MM.1S (cell line): ENCODE results near the gene OVOL2.

Source experiments
- DNase-seq: peaks from one replicate; pipeline ENCODE4 v3.0.0-alpha.2; 2015
- H2AFZ ChIP-seq: fragments of 300-600 bp; sonication (generic); 2 replicates; pipeline ENCODE4 v1.6.0; 2016; ENCODE audit warnings: antibody characterized with exemption, low read length
- H3F3A ChIP-seq: fragments of 300-600 bp; sonication (generic); 2 replicates; pipeline ENCODE4 v1.6.1; 2016; ENCODE audit warnings: mild to moderate bottlenecking, antibody characterized with exemption, low read length, moderate library complexity, mixed read lengths; ENCODE audit not compliant: insufficient read depth
- H3K27ac ChIP-seq: fragments of 300-600 bp; sonication (generic); 2 replicates; pipeline ENCODE4 v1.5.1; 2016; ENCODE audit warnings: mild to moderate bottlenecking, low read length
- H3K27me3 ChIP-seq: fragments of 300-600 bp; sonication (generic); replicated peaks from 2 replicates; pipeline ENCODE4 v1.6.0; 2016; ENCODE audit warnings: low read length; ENCODE audit not compliant: insufficient read depth
- H3K36me3 ChIP-seq: fragments of 300-600 bp; sonication (generic); replicated peaks from 2 replicates; pipeline ENCODE4 v1.6.1; 2016; ENCODE audit warnings: mild to moderate bottlenecking, low read length, mixed read lengths; ENCODE audit not compliant: insufficient read depth
- H3K4me1 ChIP-seq: fragments of 300-600 bp; sonication (generic); 2 replicates; pipeline ENCODE4 v1.6.1; 2016; ENCODE audit warnings: low read length, mixed read lengths
- H3K4me2 ChIP-seq: fragments of 300-600 bp; sonication (generic); 2 replicates; pipeline ENCODE4 v1.6.0; 2016; ENCODE audit warnings: low read depth, low read length
- H3K4me3 ChIP-seq: fragments of 300-600 bp; sonication (generic); 2 replicates; pipeline ENCODE4 v1.5.1; 2016; ENCODE audit warnings: low read length, mixed read lengths
- H3K79me2 ChIP-seq: fragments of 300-600 bp; sonication (generic); 2 replicates; pipeline ENCODE4 v1.6.1; 2016; ENCODE audit warnings: mixed run types, low read length, mixed read lengths
- H3K9ac ChIP-seq: fragments of 300-600 bp; sonication (generic); 2 replicates; pipeline ENCODE4 v1.6.1; 2016; ENCODE audit warnings: low read length, mixed read lengths
- H3K9me2 ChIP-seq: fragments of 300-600 bp; sonication (generic); replicated peaks from 2 replicates; pipeline ENCODE4 v1.6.1; 2016; ENCODE audit warnings: mild to moderate bottlenecking, low read length, mixed read lengths; ENCODE audit not compliant: insufficient read depth
- H3K9me3 ChIP-seq: fragments of 300-600 bp; sonication (generic); replicated peaks from 2 replicates; pipeline ENCODE4 v1.6.1; 2016; ENCODE audit warnings: mild to moderate bottlenecking, low read length, mixed read lengths; ENCODE audit not compliant: insufficient read depth
- H4K20me1 ChIP-seq: fragments of 300-600 bp; sonication (generic); 2 replicates; pipeline ENCODE4 v1.6.1; 2016; ENCODE audit warnings: mild to moderate bottlenecking, low read length, moderate library complexity, mixed read lengths; ENCODE audit not compliant: insufficient read depth
- CTCF ChIP-seq: fragments of 300-600 bp; sonication (generic); IDR thresholded peaks from 2 replicates; pipeline ENCODE4 v1.5.1; 2016; ENCODE audit warnings: antibody characterized with exemption, low read length, mixed read lengths
- EZH2 ChIP-seq: fragments of 300-600 bp; sonication (generic); optimal IDR thresholded peaks from 2 replicates; pipeline ENCODE3; 2017; ENCODE audit warnings: low read depth, mild to moderate bottlenecking, antibody characterized with exemption, low read length, mixed read lengths
- EZH2phosphoT487 ChIP-seq: fragments of 300-600 bp; sonication (generic); IDR thresholded peaks from 2 replicates; pipeline ENCODE4 v1.6.1; 2018; ENCODE audit warnings: antibody characterized with exemption, low read length

OVOL2 gene

GRCh38 chr20:18041462-18041861 is 16.3 kb downstream of the OVOL2 start:
- no peak for DNase-seq
- no peaks in the 10 kb centered on the region for H3K9me3 ChIP-seq

GRCh38 chr20:18039063-18039462 is 18.7 kb downstream of the OVOL2 start:
- no peak overlapping the region for H3K9ac ChIP-seq
- H3F3A ChIP-seq: no peaks in the 10 kb centered on the region
- H3K9me2 ChIP-seq: no peaks in the 10 kb centered on the region
- H3K27ac ChIP-seq: no peak overlapping the region
- H3K36me3 ChIP-seq: no peaks in the 10 kb centered on the region
- no peak overlapping the region for H3K4me2 ChIP-seq
- no peak overlapping the region for H3K4me3 ChIP-seq
- no peaks in the 10 kb centered on the region for H3K4me1 ChIP-seq
- no peaks in the 10 kb centered on the region for H3K79me2 ChIP-seq
- H3K27me3 ChIP-seq: no peaks in the 10 kb centered on the region
- DNase-seq: no peak
- TF ChIP-seq EZH2: no peak
- no peak for TF ChIP-seq CTCF
- no peak for TF ChIP-seq EZH2phosphoT487
- no peak overlapping the region for H2AFZ ChIP-seq
- H3K9me3 ChIP-seq: no peaks in the 10 kb centered on the region
- H4K20me1 ChIP-seq: no peaks in the 10 kb centered on the region

More at GRCh38 chr20:18041462-18041861, 16.3 kb downstream of the OVOL2 start:
- peaks cover 9% of the 10 kb centered on the region; the same call in 1 of the 2 replicates for H3K79me2 ChIP-seq
- no peak overlapping the region for H2AFZ ChIP-seq
- no peaks in the 10 kb centered on the region for H3F3A ChIP-seq
- H3K4me1 ChIP-seq: no peaks in the 10 kb centered on the region
- no peaks in the 10 kb centered on the region for H3K36me3 ChIP-seq
- H3K27me3 ChIP-seq: no peaks in the 10 kb centered on the region
- H3K27ac ChIP-seq: no peak overlapping the region
- H4K20me1 ChIP-seq: no peaks in the 10 kb centered on the region
- H3K9me2 ChIP-seq: no peaks in the 10 kb centered on the region
- H3K4me3 ChIP-seq: no peak overlapping the region
- no peak overlapping the region for H3K4me2 ChIP-seq
- H3K9ac ChIP-seq: no peak overlapping the region
- TF ChIP-seq EZH2phosphoT487 (no peak), CTCF (no peak), EZH2 (no peak)

GRCh38 chr20:18034039-18034438 is 23.7 kb downstream of the OVOL2 start:
- H3K4me2 ChIP-seq: no peak overlapping the region
- H3K36me3 ChIP-seq: no peaks in the 10 kb centered on the region
- H3K27ac ChIP-seq: no peak overlapping the region
- no peaks in the 10 kb centered on the region for H3K79me2 ChIP-seq
- H2AFZ ChIP-seq: no peak overlapping the region
- H3K4me3 ChIP-seq: no peak overlapping the region
- no peaks in the 10 kb centered on the region for H4K20me1 ChIP-seq
- H3K9me3 ChIP-seq: no peaks in the 10 kb centered on the region
- no peaks in the 10 kb centered on the region for H3K9me2 ChIP-seq
- no peak for DNase-seq
- TF ChIP-seq EZH2phosphoT487: no peak
- no peak for TF ChIP-seq EZH2
- no peak for TF ChIP-seq CTCF
- H3F3A ChIP-seq: no peaks in the 10 kb centered on the region
- H3K4me1 ChIP-seq: no peaks in the 10 kb centered on the region
- H3K27me3 ChIP-seq: no peaks in the 10 kb centered on the region
- no peak overlapping the region for H3K9ac ChIP-seq
